ENCODE data around the gene CTBP2.

DNA sequence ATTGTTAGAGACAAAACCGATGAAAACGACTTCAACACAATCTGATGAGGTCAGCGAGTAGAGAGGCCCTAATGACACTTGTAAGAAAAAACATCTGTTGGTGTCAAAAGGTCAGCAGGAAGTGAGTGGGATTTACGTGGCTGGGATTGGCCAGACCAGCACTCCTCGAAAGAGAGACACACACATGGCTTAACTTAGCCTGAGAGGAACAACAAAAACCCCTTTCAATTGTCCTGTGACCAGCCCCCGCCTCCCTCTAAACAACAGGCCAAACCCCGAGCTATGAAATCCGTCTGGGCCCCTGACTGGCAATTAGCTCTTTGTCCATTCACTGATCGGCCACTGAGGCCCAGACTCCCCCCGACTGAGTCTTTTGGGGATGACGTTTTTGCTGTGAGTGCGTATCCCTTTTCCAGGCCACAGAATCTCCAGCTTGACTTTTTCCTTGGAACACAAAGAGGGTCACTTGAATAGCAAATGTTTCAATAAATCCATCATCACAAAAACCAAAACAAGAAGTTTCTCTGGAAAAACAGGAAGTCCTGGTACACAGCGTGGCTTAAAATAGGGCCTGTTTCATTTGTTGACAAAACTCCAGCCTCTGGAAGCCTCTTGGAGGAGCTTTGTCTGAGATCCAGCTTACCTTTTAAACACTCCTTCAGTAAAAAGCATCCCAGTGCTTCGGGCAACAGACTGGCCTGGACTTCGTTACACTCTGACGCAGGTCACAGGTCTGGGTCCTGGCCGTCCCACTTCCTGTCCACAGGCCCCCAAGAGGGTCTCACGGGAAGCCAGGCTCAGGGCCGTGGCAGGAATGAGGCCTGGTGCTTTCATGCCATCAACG is 103.0 kb downstream of the CTBP2 start:
- no peak for TF ChIP-seq EZH2 (IDR thresholded peaks at IDR 0.05; ENCODE audit: borderline replicate concordance, low read depth, low read length, poor library complexity, severe bottlenecking)
- TF ChIP-seq, protein P1, sequence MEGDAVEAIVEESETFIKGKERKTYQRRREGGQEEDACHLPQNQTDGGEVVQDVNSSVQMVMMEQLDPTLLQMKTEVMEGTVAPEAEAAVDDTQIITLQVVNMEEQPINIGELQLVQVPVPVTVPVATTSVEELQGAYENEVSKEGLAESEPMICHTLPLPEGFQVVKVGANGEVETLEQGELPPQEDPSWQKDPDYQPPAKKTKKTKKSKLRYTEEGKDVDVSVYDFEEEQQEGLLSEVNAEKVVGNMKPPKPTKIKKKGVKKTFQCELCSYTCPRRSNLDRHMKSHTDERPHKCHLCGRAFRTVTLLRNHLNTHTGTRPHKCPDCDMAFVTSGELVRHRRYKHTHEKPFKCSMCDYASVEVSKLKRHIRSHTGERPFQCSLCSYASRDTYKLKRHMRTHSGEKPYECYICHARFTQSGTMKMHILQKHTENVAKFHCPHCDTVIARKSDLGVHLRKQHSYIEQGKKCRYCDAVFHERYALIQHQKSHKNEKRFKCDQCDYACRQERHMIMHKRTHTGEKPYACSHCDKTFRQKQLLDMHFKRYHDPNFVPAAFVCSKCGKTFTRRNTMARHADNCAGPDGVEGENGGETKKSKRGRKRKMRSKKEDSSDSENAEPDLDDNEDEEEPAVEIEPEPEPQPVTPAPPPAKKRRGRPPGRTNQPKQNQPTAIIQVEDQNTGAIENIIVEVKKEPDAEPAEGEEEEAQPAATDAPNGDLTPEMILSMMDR (conservative IDR thresholded peaks at IDR 0.05; ENCODE audit: low read depth, low read length), result no peak
